ENCODE data around the gene KAZN. TPM values are rescaled to one million over a fixed set of nuclear protein-coding genes. Genes with fewer than 3 reads are reported as not detected.

Gene KAZN
- total and polyA plus RNA-seq, 2 donors from 2014 or later = 17.4 to 60.8 TPM

GRCh38 chr1:14850563-14850962 is 252.1 kb downstream of the KAZN start:
- Histone ChIP-seq H3K4me3 (ENCODE audit: low read length in 3 of 3) (no peak overlapping the region), H3K4me1 (ENCODE audit: control insufficient read depth in 2 of 3, insufficient read depth in 2 of 3, low read depth in 1 of 3, low read length in 3 of 3) (peaks cover 0 to 2% (median 0%) of the 10 kb centered on the region in 3 donors), H3K36me3 (ENCODE audit: control insufficient read depth in 2 of 3, insufficient read depth in 3 of 3, low read length in 3 of 3) (no peaks in the 10 kb centered on the region), H3K9ac (ENCODE audit: low read length in 3 of 3) (no peak overlapping the region), H3K9me3 (ENCODE audit: control insufficient read depth in 2 of 3, insufficient read depth in 1 of 3, low read length in 3 of 3) (no peaks in the 10 kb centered on the region), H3K27ac (ENCODE audit: low read depth in 2 of 2, low read length in 2 of 2) (no peak overlapping the region), H3K27me3 (ENCODE audit: control insufficient read depth, insufficient read depth, low read length) (no peaks in the 10 kb centered on the region)
- intact Hi-C loops (cut with DNase I) = no loop called here
- FAIRE-seq (no peak), DNase-seq (peak in 1 of 5 donors; percentile 36)
- TF ChIP-seq, protein P1, sequence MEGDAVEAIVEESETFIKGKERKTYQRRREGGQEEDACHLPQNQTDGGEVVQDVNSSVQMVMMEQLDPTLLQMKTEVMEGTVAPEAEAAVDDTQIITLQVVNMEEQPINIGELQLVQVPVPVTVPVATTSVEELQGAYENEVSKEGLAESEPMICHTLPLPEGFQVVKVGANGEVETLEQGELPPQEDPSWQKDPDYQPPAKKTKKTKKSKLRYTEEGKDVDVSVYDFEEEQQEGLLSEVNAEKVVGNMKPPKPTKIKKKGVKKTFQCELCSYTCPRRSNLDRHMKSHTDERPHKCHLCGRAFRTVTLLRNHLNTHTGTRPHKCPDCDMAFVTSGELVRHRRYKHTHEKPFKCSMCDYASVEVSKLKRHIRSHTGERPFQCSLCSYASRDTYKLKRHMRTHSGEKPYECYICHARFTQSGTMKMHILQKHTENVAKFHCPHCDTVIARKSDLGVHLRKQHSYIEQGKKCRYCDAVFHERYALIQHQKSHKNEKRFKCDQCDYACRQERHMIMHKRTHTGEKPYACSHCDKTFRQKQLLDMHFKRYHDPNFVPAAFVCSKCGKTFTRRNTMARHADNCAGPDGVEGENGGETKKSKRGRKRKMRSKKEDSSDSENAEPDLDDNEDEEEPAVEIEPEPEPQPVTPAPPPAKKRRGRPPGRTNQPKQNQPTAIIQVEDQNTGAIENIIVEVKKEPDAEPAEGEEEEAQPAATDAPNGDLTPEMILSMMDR (IDR thresholded peaks at IDR 0.05; ENCODE audit: borderline replicate concordance, extremely low read depth, insufficient read depth) = no peak

DNA sequence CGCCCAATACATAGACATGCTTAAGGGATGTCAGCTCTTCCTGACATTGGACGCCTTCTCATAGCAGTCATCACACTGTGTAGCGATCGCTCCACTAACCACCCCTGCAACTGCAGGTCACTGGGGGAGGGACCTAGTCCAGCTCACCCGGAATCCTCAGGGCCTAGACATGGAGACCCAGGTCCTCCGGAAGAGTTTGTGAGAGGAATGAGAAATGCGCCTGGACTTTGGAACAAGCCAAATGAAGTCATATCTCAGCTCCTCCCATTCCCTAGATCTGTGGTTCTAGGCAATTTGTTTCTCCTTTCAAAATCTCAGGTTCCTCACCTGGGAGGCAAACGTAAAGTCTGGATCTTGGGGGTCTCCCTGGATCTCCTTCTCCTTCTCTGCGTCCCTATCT is 253.3 kb downstream of the KAZN start:
- Histone ChIP-seq H3K27me3 (ENCODE audit: control insufficient read depth, insufficient read depth, low read length) (no peaks in the 10 kb centered on the region), H3K36me3 (ENCODE audit: control insufficient read depth in 2 of 3, insufficient read depth in 3 of 3, low read length in 3 of 3) (no peaks in the 10 kb centered on the region), H3K4me1 (ENCODE audit: control insufficient read depth in 2 of 3, insufficient read depth in 2 of 3, low read depth in 1 of 3, low read length in 3 of 3) (peaks cover 0 to 2% (median 0%) of the 10 kb centered on the region in 3 donors), H3K9ac (ENCODE audit: low read length in 3 of 3) (no peak overlapping the region), H3K9me3 (ENCODE audit: control insufficient read depth in 2 of 3, insufficient read depth in 1 of 3, low read length in 3 of 3) (no peaks in the 10 kb centered on the region), H3K4me3 (ENCODE audit: low read length in 3 of 3) (no peak overlapping the region), H3K27ac (ENCODE audit: low read depth in 2 of 2, low read length in 2 of 2) (no peak overlapping the region)
- FAIRE-seq = no peak
- intact Hi-C loops (cut with DNase I) = no loop called here
- TF ChIP-seq, protein P1 (IDR thresholded peaks at IDR 0.05; ENCODE audit: borderline replicate concordance, extremely low read depth, insufficient read depth) = no peak
- no peak for DNase-seq

DNA sequence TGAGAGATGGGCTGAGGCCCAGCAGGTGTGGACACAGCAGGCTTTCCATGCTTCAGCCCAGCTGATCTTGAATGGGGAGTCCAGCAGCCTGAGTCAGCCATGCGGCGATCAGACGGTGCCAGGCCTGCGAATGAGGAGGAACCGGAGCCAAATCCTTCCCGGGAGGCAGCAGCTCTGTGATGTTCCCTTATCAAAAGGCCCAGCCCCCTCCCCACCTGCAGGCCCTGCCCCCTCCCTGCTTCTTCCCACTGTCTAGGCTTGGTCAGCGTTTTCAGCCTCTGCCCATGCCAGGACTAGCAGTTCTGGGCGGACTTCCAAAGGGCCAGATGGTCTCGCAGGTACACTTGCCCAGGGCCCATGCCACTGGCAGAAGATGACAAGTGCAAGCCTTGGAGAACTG is 253.8 kb downstream of the KAZN start:
- Histone ChIP-seq H3K4me3 (ENCODE audit: low read length in 3 of 3) (no peak overlapping the region), H3K27ac (ENCODE audit: low read depth in 2 of 2, low read length in 2 of 2) (no peak overlapping the region), H3K9me3 (ENCODE audit: control insufficient read depth in 2 of 3, insufficient read depth in 1 of 3, low read length in 3 of 3) (no peaks in the 10 kb centered on the region), H3K27me3 (ENCODE audit: control insufficient read depth, insufficient read depth, low read length) (no peaks in the 10 kb centered on the region), H3K4me1 (ENCODE audit: control insufficient read depth in 2 of 3, insufficient read depth in 2 of 3, low read depth in 1 of 3, low read length in 3 of 3) (peaks cover 0 to 2% (median 0%) of the 10 kb centered on the region in 3 donors), H3K36me3 (ENCODE audit: control insufficient read depth in 2 of 3, insufficient read depth in 3 of 3, low read length in 3 of 3) (no peaks in the 10 kb centered on the region), H3K9ac (ENCODE audit: low read length in 3 of 3) (no peak overlapping the region)
- intact Hi-C loops (cut with DNase I) = no loop called here
- no peak for FAIRE-seq
- TF ChIP-seq, protein P1 (IDR thresholded peaks at IDR 0.05; ENCODE audit: borderline replicate concordance, extremely low read depth, insufficient read depth) = no peak
- DNase-seq = no peak

GRCh38 chr1:14853518-14853917 is 255.0 kb downstream of the KAZN start:
- H3K9me3 ChIP-seq (ENCODE audit: control insufficient read depth in 2 of 3, insufficient read depth in 1 of 3, low read length in 3 of 3) = no peaks in the 10 kb centered on the region
- intact Hi-C loops (cut with DNase I) = no loop called here
- no peak overlapping the region for H3K4me3 ChIP-seq (ENCODE audit: low read length in 3 of 3)
- TF ChIP-seq, protein P1 (IDR thresholded peaks at IDR 0.05; ENCODE audit: borderline replicate concordance, extremely low read depth, insufficient read depth) = no peak
- H3K9ac ChIP-seq (ENCODE audit: low read length in 3 of 3) = no peak overlapping the region
- peaks cover 0 to 2% (median 0%) of the 10 kb centered on the region in 3 donors for H3K4me1 ChIP-seq (ENCODE audit: control insufficient read depth in 2 of 3, insufficient read depth in 2 of 3, low read depth in 1 of 3, low read length in 3 of 3)
- H3K36me3 ChIP-seq (ENCODE audit: control insufficient read depth in 2 of 3, insufficient read depth in 3 of 3, low read length in 3 of 3) = no peaks in the 10 kb centered on the region
- no peak for FAIRE-seq
- no peaks in the 10 kb centered on the region for H3K27me3 ChIP-seq (ENCODE audit: control insufficient read depth, insufficient read depth, low read length)
- peak in 1 of 5 donors; percentile 85 for DNase-seq
- H3K27ac ChIP-seq (ENCODE audit: low read depth in 2 of 2, low read length in 2 of 2) = no peak overlapping the region

All from kidney (tissue), 14 donors.